PC-3 (cell line): ENCODE results near the gene AKAP13.

Experiments used
- CTCF ChIP-seq: fragments of 300-600 bp; sonication (generic); conservative IDR thresholded peaks from 2 replicates; pipeline ENCODE4 v1.5.1; 2017; ENCODE audit warnings: antibody characterized with exemption, low read depth, mild to moderate bottlenecking, low read length
- EZH2 ChIP-seq: fragments of 300-600 bp; sonication (generic); IDR thresholded peaks from one replicate; pipeline ENCODE4 v1.6.1; 2017; ENCODE audit warnings: antibody characterized with exemption, mild to moderate bottlenecking, low read length; ENCODE audit not compliant: unreplicated experiment
- EZH2phosphoT487 ChIP-seq: fragments of 300-600 bp; sonication (generic); IDR thresholded peaks from 2 replicates; pipeline ENCODE4 v1.6.1; 2018; ENCODE audit warnings: mild to moderate bottlenecking, antibody characterized with exemption, low read length, borderline replicate concordance

- TF ChIP-seq CTCF (no peak), EZH2phosphoT487 (no peak), EZH2 (no peak)
Measured at GRCh38 chr15:85704066-85704465, 323.7 kb downstream of the AKAP13 start.
